Measurements from ENCODE around the gene P3H3. TPM values are rescaled to one million over a fixed set of nuclear protein-coding genes. Genes with fewer than 3 reads are reported as not detected.
A peak's percentile ranks its signal among the peaks of the same experiment; 100 is the strongest.

Gene P3H3
- polyA plus RNA-seq, 1 donor: 29.7 TPM

DNA sequence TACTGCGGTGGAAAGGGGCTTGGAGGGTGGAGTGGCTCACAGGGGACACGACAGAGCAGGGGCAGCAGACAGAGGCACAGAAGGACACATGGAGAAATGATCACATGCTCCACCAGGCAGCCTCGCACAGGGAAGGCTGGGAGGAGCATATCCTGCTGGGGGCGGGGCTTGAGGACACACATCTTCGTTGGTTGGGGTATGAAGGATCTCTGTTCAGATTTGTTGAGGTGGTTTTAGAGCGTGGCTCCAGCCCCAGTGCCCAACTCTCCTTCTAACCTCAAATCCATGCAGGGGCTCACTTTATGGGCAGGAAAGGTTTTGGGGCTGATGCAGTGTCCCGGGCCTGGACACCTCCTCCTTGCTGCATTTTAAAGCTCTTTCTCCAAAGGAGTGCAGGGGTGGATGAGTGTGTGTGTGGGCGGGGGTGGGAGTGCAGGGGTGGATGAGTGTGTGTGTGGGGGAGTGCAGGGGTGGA is 733 bp upstream of the P3H3 start:
- peak; percentile 89 for DNase-seq

DNA sequence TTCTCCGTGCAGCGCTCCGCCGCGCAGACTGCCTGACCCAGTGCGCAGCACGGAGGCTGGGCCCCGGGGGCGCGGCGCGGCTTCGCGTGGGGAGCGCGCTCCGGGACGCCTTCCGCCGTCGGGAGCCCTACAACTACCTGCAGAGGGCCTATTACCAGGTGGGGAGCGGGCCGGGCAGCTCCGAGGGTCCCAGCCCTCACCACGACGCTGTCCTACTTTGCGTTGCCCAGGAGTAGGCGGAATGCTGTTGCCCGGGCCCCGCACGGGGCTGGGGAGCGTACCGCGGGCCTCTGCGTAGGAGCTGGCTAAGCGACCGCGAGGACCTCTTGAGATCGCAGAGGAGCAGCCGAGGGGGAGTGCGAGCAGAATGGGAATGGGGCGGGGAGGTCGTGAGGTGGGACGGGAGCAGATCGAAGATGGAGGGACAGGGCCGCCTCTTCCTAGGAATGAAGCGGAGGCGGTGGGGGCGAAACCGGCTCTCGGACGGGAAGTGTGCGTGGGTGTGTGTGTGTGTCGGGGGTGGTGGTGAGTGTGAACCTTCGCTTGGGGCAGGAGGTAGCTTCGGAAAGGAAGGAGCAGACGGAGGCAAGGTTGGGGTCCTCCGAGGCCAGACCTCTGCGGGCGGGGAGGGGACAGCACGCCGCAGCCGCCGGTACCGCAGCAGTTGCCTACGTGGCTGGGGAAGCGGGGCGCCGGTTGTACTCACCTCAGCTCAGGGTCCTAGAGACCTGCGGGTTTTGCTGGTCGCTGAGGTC is 751 bp downstream of the P3H3 start:
- peak; percentile 66 for DNase-seq

DNA sequence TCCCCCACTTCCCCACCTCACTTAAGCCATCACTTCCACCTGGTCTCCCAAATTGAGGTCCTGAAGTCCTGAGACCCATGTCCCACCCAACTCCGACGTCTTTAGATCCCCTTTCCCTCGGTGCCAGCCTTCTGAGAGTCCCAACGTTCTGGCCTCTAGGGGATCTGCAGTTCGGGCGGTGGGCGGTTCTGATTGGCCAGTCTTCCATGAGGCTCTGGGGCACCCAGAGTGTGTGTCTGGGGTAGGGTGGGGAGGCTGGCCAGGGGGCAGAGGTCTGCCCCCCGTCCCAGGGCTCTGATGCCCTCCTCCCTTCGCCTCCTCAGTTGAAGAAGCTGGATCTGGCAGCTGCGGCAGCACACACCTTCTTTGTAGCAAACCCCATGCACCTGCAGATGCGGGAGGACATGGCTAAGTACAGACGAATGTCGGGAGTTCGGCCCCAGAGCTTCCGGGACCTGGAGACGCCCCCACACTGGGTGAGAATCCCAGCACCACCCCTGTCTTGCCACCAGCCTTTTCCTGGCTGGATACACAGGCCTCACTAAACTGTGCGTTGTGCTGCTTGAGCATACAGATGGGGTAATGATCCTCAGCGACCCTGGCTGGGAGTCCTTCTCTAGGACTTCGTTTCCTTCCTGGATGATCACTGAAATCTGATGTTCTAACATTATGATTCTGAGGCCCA is 1.5 kb downstream of the P3H3 start:
- DNase-seq: no peak

DNA sequence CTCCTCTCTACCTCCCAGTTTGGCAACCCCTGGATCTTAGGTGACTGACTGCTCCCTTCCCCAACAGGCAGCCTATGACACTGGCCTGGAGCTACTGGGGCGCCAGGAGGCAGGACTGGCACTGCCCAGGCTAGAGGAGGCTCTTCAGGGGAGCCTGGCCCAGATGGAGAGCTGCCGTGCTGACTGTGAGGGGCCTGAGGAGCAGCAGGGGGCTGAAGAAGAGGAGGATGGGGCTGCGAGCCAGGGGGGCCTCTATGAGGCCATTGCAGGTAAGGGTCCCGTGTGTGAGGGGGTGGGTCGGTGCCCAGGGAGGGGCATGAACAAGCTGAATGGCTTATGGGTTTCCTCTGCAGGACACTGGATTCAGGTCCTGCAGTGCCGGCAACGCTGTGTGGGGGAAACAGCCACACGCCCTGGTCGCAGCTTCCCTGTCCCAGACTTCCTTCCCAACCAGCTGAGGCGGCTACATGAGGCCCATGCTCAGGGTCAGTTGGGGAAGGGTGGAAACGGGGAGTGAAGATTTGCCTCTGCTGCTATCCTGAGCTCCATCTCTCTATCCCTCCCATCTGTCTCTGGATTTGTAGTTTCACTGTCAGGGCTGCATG is 2.2 kb downstream of the P3H3 start:
- no peak for DNase-seq

DNA sequence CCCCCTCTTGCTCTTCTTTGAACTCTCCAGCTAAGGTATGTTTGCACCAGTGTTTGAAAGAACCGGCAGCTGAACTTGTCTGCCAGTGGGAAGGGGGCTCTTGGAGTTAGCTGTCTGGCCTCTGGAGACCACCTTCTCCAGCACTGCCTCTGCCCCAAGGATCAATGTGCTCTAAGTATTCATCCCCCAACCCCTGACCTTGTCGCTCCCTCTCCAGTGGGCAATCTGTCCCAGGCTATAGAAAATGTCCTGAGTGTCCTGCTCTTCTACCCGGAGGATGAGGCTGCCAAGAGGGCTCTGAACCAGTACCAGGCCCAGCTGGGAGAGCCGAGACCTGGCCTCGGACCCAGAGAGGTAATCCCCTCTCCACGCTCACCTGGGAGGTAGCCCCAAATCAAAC is 2.8 kb downstream of the P3H3 start:
- DNase-seq: no peak

DNA sequence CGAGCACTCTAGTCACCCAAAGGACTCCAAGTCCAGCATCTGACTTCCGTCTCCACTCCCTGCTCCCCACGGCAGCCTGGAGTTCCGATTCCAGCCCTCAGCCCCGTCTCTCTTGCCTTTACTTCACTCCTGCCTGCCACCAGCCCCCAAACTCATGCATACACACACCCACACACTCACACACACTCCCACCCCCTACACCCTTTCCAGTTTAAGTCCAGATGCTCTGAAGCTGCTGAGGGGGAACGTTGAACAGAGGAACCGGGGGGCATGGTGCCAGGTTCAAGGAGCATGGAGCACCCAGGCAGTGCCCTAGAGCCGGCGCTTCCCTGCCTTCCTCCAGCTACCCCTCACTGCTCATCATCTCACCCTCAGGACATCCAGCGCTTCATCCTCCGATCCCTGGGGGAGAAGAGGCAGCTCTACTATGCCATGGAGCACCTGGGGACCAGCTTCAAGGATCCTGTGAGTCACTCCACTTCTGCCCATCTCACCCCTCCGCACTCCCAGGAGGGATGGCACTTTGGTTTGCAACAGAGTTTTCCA is 3.3 kb downstream of the P3H3 start:
- no peak for DNase-seq

DNA sequence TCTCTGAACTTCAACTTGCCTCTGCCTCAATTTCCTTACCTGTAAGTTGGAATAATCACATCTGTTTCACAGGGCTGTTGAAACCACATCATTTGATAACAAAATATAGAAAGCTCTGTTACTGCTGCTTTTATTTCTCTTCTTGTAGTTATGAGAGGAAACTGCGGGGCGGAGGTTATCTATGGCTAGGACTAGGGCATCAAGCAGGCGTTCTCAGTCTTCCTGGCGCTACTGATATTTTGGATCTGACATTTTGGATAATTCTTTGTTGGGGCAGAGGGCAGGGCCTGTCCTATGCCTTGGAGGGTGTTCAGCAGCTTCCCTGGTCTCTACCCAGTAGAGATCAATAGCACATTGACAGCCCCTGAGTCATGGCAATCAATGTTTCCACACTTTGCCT is 3.9 kb downstream of the P3H3 start:
- DNase-seq: no peak

DNA sequence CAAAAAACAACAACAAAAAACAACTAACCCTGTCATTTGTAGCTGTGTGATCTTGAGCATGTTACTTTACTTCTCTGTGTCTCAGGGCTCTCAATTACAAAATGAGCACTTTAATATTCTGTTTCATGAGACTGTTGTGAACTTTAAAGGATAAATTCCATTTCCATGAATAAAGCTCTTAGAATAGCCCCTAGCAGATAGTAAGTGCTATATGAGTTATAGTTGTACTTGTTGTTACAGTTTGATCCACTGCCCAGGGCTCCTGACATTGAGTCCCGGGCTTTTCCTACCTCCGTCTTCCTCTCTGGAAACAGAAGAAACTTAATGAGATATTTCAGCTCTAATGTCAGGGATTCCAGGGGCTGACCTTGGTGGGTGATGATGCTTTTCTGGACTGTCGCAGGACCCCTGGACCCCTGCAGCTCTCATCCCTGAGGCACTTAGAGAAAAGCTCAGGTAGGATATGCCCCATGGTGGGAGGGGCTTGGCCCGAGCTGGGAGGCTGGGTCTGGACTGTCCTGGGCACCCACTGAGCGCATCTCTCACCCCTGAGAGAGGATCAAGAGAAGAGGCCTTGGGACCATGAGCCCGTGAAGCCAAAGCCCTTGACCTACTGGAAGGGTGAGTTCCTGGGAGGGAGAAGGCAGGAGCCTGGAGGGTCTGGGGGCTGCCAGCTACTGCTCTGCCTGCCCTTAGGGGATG is 5.1 kb downstream of the P3H3 start:
- no peak for DNase-seq

DNA sequence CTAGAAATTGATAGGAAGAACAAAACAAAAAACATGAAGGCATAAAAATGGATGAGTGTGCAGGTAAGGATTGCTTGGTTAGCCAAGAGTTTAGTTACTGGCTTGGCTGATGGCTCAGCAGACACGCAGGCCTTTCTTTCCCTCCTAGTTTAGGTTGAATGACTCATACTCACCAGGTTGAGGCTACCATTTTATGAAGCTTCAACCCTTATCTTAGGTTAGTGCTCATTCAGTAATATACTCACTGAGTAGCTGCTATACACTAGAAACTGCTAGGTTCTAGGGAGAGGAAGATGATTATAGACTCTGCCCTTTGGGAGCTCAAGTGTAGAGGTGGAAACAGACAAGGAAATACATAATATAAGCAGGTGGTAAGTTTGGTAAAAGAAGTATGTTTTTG is 6.0 kb downstream of the P3H3 start:
- no peak for DNase-seq

DNA sequence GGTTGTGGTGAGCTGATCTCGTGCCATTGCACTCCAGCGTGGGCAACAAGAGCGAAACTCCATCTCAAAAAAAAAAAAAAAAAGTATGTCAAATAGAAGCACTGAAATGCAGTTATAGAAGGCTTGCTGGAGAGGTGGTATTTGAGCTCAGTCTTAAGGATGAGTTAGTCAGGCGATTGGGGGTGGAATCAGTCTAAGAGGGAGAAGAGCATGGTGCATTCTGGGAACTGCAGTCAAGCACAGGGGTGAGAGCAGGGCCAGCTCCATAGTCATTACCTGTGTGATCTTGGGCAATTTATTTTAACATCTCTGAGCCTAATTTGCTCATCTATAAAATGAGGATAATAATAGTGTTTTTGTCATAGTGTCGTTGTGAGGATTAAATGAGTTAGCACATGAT is 6.7 kb downstream of the P3H3 start:
- DNase-seq: no peak

DNA sequence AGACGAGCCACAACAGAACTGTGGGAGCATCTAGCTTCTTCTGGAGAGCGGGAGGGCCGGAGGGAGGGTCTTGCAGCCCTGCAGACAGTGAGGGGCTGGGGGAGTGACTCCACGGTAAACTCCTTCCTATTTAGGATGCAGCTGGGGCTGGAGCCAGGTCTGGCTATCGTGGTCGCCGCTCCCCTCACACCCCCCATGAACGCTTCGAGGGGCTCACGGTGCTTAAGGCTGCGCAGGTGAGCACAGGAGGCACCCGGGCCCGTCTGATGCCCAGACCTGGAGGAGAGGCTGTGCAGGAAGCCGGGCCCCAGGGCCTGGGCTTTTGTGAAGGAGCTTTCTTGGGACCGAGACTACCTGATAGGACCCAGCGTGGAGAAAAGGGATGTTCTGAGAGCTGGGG is 8.6 kb downstream of the P3H3 start:
- no peak for DNase-seq

DNA sequence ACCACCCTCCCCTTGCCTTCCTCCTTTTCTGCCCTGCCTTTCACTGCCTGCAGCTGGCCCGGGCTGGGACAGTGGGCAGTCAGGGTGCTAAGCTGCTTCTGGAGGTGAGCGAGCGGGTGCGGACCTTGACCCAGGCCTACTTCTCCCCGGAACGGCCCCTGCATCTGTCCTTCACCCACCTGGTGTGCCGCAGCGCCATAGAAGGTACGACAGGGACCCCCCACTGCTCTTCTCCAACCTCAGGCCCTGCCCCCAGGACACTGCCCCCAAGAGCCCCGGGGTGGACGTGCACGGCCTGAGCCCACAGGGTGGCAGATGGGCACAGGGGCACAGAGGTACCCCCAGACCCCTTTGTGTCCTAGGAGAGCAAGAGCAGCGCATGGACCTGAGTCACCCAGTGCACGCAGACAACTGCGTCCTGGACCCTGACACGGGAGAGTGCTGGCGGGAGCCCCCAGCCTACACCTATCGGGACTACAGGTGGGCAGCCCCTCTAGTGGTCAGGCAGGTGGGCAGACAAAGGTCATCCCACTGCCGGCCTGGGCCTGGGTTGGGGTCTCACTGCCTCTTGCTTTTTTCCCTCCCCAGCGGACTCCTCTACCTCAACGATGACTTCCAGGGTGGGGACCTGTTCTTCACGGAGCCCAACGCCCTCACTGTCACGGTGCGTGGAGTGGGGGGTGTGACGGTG is 9.3 kb downstream of the P3H3 start:
- DNase-seq: no peak

DNA sequence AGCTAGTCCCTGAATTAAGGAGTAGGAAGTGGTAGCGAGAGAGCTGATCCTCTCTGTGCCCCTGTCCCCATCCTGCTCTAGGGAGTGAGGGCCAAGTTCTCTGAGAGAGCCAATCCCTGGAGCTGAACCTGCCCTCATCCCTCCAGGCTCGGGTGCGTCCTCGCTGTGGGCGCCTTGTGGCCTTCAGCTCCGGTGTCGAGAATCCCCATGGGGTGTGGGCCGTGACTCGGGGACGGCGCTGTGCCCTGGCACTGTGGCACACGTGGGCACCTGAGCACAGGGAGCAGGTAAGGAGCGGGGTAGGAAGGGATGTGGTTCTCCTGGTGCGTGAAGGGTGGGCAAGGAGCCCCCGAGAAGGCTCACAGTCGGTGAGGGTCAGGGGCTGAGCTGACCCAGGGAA is 10.6 kb downstream of the P3H3 start:
- DNase-seq: no peak

DNA sequence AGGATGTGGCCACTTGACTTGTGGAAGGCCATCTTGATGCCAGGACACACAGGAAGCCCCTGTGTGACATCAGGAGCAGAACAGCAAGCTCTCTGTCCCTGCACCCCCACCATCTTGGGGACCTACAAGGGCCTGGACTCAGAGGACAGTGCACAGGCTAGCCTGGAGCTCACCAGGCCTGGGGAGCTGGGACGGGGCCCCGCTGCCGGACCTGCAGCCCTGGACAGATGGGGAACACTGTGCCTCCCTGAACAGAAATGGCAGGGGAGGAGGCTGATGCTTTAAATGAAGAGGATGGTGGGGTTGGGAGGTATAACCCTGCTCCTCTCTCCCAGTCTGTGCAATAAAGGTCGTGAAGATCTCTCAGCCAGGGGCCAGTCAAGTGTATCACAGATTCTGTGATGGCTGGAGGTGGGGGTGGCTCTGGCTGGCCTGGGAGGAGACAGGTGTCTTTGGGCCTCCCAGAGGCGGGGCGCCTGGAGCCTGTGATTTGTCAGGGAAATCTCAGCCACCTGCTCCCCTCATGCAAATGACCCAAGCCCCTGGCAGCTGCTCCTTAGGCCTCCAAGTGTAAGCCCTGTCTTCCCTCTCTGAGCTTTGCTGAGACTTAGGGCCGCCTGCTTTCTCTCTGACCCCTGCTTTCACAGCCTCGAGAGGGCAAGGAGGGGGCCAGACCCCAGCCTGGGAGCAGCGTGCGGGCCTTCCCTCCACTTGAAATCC is 11.4 kb downstream of the P3H3 start:
- DNase-seq: no peak

DNA sequence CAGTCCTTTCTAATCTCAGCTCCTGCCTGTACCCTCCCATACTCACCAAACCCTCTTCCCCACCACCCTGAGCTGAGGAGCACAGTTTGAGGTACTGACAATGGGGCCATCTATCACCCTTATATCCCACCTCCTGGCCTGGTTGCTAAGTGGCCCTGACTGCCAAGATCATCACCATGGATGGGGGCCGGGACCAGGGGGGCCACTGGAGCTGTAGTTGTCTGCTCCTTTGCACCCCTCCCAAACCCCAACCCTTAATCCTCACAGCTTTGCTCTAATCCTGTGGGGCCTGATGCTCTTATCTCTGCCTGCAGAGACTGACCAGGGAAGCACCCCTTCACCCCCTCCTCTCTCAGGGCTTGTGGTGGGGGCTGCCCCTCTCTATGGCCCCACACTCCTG is 12.1 kb downstream of the P3H3 start:
- no peak for DNase-seq

DNA sequence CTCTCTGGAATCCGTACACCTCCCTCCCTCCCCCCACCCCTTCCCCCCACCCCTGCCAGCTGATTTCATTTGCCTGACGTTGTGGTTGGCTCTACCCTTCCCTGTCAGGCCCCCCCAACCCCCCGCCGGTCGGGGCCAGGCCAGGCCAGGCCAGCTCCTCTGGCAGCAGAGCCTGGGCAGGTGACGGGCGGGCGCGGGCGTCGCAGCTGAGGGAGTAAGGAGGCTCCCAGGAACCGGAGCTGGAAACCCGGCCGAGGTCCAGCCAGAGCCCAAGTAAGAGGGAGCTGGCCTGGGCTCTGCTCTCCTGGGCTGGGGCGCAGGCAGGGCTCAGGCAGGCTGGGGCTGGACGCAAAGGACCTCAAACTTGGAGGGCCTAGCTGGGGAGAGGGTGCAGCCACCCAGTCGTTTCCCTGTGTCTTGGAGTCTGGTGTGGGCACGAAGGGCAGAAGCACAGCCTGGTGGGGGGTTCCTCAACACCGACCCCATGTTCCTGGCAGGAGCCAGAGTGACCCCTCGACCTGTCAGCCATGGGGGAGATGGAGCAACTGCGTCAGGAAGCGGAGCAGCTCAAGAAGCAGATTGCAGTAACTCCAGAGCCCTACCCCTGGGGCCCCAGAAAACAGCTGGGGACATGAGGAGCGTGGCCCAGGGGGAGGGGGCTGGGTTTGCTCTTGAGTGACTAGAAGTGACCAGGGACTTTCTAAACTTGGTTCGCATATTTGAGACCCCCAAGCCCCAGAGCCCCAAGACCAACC is 12.7 kb downstream of the P3H3 start, which contains the start of gene GNB3:
Gene GNB3, plus strand, starts transcription at position 165 of the 755 bp plus-strand sequence. Its CDS starts 363 bp downstream, at position 528.
- no peak for DNase-seq

DNA sequence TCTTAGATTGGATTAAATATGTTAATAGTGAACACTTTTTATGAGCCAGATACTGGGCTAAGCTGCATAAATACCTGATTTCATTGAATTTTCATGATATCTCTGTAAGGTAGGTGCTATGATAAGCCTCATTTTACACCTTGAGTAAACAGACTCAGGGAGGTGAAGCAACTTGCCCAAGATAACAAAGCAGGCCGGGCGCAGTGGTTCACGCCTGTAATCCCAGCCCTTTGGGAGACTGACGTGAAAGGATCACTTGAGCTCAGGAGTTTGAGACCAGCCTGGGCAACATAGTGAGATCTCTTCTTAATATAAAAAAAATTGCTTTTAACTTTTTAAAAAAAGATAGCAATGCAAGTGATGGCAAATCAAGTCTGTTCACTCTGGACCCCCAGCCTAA is 13.9 kb downstream of the P3H3 start:
- DNase-seq: no peak

DNA sequence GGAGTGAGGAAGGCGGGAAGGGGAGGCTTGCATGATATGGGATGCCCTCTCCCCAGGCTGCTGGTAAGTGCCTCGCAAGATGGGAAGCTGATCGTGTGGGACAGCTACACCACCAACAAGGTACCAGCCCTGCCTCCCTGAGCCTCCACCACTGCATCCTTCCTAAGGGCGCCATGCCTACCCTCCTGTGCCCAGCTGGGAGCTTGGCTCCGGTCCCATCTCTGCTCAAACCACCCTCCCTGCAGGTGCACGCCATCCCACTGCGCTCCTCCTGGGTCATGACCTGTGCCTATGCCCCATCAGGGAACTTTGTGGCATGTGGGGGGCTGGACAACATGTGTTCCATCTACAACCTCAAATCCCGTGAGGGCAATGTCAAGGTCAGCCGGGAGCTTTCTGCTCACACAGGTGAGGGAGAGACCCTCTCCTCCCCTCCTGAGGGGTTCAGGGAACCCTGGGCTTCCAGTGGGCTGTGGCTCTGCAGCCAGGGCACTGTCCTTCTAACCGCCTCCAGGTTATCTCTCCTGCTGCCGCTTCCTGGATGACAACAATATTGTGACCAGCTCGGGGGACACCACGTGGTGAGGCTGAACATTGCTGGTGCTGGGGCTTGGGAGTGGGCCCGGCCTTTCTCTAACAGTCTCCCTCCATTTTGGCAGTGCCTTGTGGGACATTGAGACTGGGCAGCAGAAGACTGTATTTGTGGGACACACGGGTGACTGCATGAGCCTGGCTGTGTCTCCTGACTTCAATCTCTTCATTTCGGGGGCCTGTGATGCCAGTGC is 15.1 kb downstream of the P3H3 start:
- no peak for DNase-seq

DNA sequence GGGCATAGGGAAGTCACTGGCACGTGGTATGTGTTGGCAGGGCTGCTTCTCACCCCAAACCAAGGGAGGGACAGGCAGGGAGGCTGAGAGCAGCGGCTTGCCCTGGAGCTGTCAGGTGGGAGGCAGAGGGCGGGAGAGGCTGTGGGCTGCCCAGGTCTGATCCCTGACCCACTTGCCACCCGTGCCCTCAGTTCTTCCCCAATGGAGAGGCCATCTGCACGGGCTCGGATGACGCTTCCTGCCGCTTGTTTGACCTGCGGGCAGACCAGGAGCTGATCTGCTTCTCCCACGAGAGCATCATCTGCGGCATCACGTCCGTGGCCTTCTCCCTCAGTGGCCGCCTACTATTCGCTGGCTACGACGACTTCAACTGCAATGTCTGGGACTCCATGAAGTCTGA is 17.2 kb downstream of the P3H3 start:
- no peak for DNase-seq

DNA sequence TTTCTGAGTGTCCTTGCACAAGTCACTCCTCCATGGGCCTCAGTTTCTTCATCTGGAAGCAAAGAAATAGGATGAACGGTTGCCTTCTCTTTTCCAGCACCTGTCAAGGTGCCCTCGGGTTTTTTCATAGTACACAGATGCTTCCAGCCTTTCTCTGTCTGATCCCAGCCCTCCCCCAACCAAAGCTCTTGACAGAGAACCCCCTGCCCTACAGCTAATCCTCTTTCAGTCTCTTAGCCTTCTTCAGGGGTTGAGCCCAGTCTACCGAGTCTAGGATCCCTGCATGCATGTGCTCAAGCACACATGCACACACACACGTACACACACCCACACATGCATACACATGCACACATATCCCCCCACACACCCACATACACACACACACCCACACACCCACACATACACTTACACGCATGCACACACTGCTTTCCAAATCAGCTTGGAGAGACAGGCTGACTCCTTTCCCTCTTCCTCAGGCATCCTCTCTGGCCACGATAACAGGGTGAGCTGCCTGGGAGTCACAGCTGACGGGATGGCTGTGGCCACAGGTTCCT is 18.2 kb downstream of the P3H3 start:
- no peak for DNase-seq
